Adrenal gland (tissue), 5 donors: ENCODE data around the gene GHRH.

Source experiments
- CTCF ChIP-seq, 6 experiments: fragments of 450-650 bp in 4 of 6; fragments of 200-600 bp in 2 of 6; sonication (generic) in 1 of 6; IDR thresholded peaks; 1 replicate in 5 of 6; 2 replicates in 1 of 6; pipeline versions ENCODE4 v1.5.1 to v1.8.0; 2016 to 2021; ENCODE audit warnings: antibody characterized with exemption in 6 of 6, mild to moderate bottlenecking in 2 of 6, moderate library complexity in 1 of 6
- POLR2A ChIP-seq, 2 donors: fragments of 450-650 bp; IDR thresholded peaks; one replicate each; pipeline ENCODE4 v1.6.1; 2017; ENCODE audit warnings: antibody characterized with exemption in 2 of 2, mild to moderate bottlenecking in 2 of 2, moderate library complexity in 1 of 2
- donor health status: DM: no; HTN: no; CAD: no.

- TF ChIP-seq CTCF (IDR thresholded peaks at IDR 0.05) (no peak), POLR2A (IDR thresholded peaks at IDR 0.05) (no peak)
Measured at GRCh38 chr20:37229357-37229756, 32.3 kb downstream of the GHRH start.
